HepG2 (cell line): Measurements from ENCODE around the gene CTNND2. TPM values are rescaled to one million over a fixed set of nuclear protein-coding genes. Genes with fewer than 3 reads are reported as not detected.

Experiments
- ATAC-seq: fragments of 200-7000 bp; cut with Tn5 transposase; 3 replicates; pipeline ENCODE4 v1.9.1; 2020; ENCODE audit warnings: mild to moderate bottlenecking, moderate library complexity
- BruUV-seq: library from RNA; stranded (reverse); fragments of 400-500 nt; replicated peaks from 2 replicates; lab custom pipeline; 2021; lab: Mats Ljungman, UMichigan
- CTCF ChIA-PET: fragments of 300-600 bp; formaldehyde crosslinking; extraction: SDS; loops from one replicate; lab custom pipeline; 2021; ENCODE audit warnings: low total read pairs, inconsistent platforms, low intra/inter-chr PET ratio; lab: Yijun Ruan, JAX
- POLR2A ChIA-PET: fragments of 350-600 bp; sonication (Branson Sonifier 250); formaldehyde crosslinking; loops from one replicate; lab custom pipeline; 2020; ENCODE audit warnings: antibody characterized with exemption, inconsistent platforms; lab: Yijun Ruan, JAX
- DNase-seq: peaks from one replicate; pipeline ENCODE4 v3.0.0-alpha.2; 2015; ENCODE audit warnings: low spot score
- FAIRE-seq: peaks from 3 replicates; lab custom pipeline; 2011; peaks lifted over from hg19 to GRCh38; lab: Jason Lieb, UNC
- H2AFZ ChIP-seq: one replicate; pipeline ENCODE4 v1.6.1; 2011; ENCODE audit warnings: low read length, inconsistent platforms
- H3K27ac ChIP-seq: fragments of 300-600 bp; 3 replicates; pipeline ENCODE4 v1.8.0; 2011; ENCODE audit warnings: mixed run types, mild to moderate bottlenecking, mixed read lengths, low read length, inconsistent platforms; ENCODE audit not compliant: insufficient read depth; ENCODE audit errors: extremely low read length
- H3K27me3 ChIP-seq, 2 experiments: fragments of 200-600 bp in 1 of 2; 2 replicates in 1 of 2; 3 replicates in 1 of 2; pipeline versions ENCODE4 v1.6.0 to v1.8.0; 2011; ENCODE audit warnings: low read length in 2 of 2, mild to moderate bottlenecking in 2 of 2, moderate library complexity in 2 of 2, inconsistent platforms in 1 of 2; ENCODE audit not compliant: insufficient read depth in 2 of 2, control insufficient read depth in 1 of 2
- H3K36me3 ChIP-seq, 2 experiments: fragments of 200-600 bp in 1 of 2; replicated peaks in 1 of 2; 2 replicates in 1 of 2; 3 replicates in 1 of 2; pipeline versions ENCODE4 v1.5.1 to v1.8.0; 2011; ENCODE audit warnings: low read length in 2 of 2, inconsistent platforms in 1 of 2; ENCODE audit not compliant: insufficient read depth in 2 of 2, control insufficient read depth in 1 of 2
- H3K4me1 ChIP-seq: 2 replicates; pipeline ENCODE4 v1.5.1; 2012; ENCODE audit warnings: low read length, inconsistent platforms; ENCODE audit not compliant: insufficient read depth
- H3K4me2 ChIP-seq: 2 replicates; pipeline ENCODE4 v1.6.0; 2011; ENCODE audit warnings: low read depth, low read length, inconsistent platforms
- H3K4me3 ChIP-seq, 3 experiments: fragments of 200-600 bp in 1 of 3; sonication (generic), shearing (Covaris generic) in 1 of 3; replicated peaks in 1 of 3; 2 replicates each; pipeline ENCODE4 v1.5.1; 2011 to 2016; ENCODE audit warnings: low read length in 3 of 3, inconsistent platforms in 2 of 3, low read depth in 2 of 3, mild to moderate bottlenecking in 2 of 3, control low read depth in 1 of 3, mixed read lengths in 1 of 3; ENCODE audit not compliant: insufficient read depth in 1 of 3
- H3K79me2 ChIP-seq: one replicate; pipeline ENCODE4 v1.6.1; 2011; ENCODE audit warnings: low read length, inconsistent platforms; ENCODE audit not compliant: insufficient read depth
- H3K9ac ChIP-seq: 2 replicates; pipeline ENCODE4 v1.6.0; 2011; ENCODE audit warnings: mild to moderate bottlenecking, low read depth, low read length, inconsistent platforms; ENCODE audit not compliant: insufficient read depth
- H3K9me3 ChIP-seq: 2 replicates; pipeline ENCODE4 v1.5.1; 2012; ENCODE audit warnings: mild to moderate bottlenecking, low read length
- H4K20me1 ChIP-seq: 2 replicates; pipeline ENCODE4 v1.6.0; 2011; ENCODE audit warnings: inconsistent platforms, mild to moderate bottlenecking, low read length, moderate library complexity; ENCODE audit not compliant: insufficient read depth
- SNAPC4 ChIP-seq: sonication (generic); formaldehyde crosslinking; IDR thresholded peaks from 2 replicates; pipeline ENCODE4 v1.4.0; 2020; ENCODE audit warnings: mild to moderate bottlenecking, missing genetic modification reagents
- SOX5 ChIP-seq: IDR thresholded peaks from 2 replicates; pipeline ENCODE4 v1.6.1; 2016; ENCODE audit warnings: borderline replicate concordance
- ZBTB7A ChIP-seq: sonication (generic); formaldehyde crosslinking; IDR thresholded peaks from 2 replicates; pipeline ENCODE4 v1.8.0; 2022; ENCODE audit warnings: mild to moderate bottlenecking, missing genetic modification reagents
- ZFP90 ChIP-seq: sonication (generic); formaldehyde crosslinking; IDR thresholded peaks from 2 replicates; pipeline ENCODE4 v1.8.0; 2022; ENCODE audit warnings: missing genetic modification reagents, mild to moderate bottlenecking, inconsistent platforms, borderline replicate concordance
- ZNF101 ChIP-seq: sonication (generic); formaldehyde crosslinking; IDR thresholded peaks from 2 replicates; pipeline ENCODE4 v1.4.0; 2020; ENCODE audit warnings: mild to moderate bottlenecking, low read depth, missing genetic modification reagents, borderline replicate concordance
- ZNF232 ChIP-seq: sonication (generic); formaldehyde crosslinking; IDR thresholded peaks from 2 replicates; pipeline ENCODE4 v1.4.0; 2020; ENCODE audit warnings: missing genetic modification reagents, borderline replicate concordance
- ZNF501 ChIP-seq: sonication (generic); formaldehyde crosslinking; IDR thresholded peaks from 2 replicates; pipeline ENCODE4 v1.5.1; 2020; ENCODE audit warnings: mild to moderate bottlenecking, moderate library complexity, missing genetic modification reagents
- WGBS: methylation state at CpG from one replicate; pipeline ENCODE4 v1.1.6; 2017; ENCODE audit warnings: low lambda C conversion rate; 5-methylcytosine and 5-hydroxymethylcytosine counted together
- in situ Hi-C: cut with HindIII; loops from 2 replicates; pipeline ENCODE4 v1.10.0; 2017; ENCODE audit warnings: low pct_unique_long_range_greater_than_20kb; ENCODE audit not compliant: extremely low pct_ligation_motif_present
- intact Hi-C: fragments of 100-400 bp; cut with micrococcal nuclease; formaldehyde crosslinking; loops from one replicate; pipeline ENCODE4 v1.10.0; 2022; ENCODE audit not compliant: unreplicated experiment
- polyA plus RNA-seq, 8 experiments: library from polyadenylated mRNA; depleted of rRNA in 3 of 8; stranded (reverse) in 7 of 8; unstranded in 1 of 8; fragments of >200 nt; fragmentation: Illumina TruSeq in 4 of 8; extraction: Trizol in 4 of 8; gene quantifications; 2 replicates each; pipeline versions ENCODE4 v1.2.1 to v1.2.3, GENCODE V29; 2011 to 2016; ENCODE audit warnings: low read depth in 4 of 8, missing spikeins in 1 of 8, mixed read lengths in 1 of 8; ENCODE audit not compliant: insufficient read depth in 1 of 8
- total RNA-seq, 5 experiments: library from RNA; depleted of rRNA; stranded (reverse); fragments of >200 nt; fragmentation: Illumina TruSeq; extraction: Trizol; gene quantifications; 2 replicates each; pipeline ENCODE4 v1.2.3, GENCODE V29; 2016; ENCODE audit warnings: low read depth in 1 of 5

CTNND2 gene
- total and polyA plus RNA-seq, 2 of the 13 experiments (the other 11 are each of a cell fraction or from before 2014, with no cell fraction given) = not detected

GRCh38 chr5:11801061-11801460 is 103.2 kb downstream of the CTNND2 start:
- CTCF ChIA-PET = no interaction called here
- Histone ChIP-seq H4K20me1 (no peaks in the 10 kb centered on the region), H3K27ac (no peak overlapping the region), H3K4me1 (no peaks in the 10 kb centered on the region), H3K9ac (no peak overlapping the region), H3K27me3 (no peaks in the 10 kb centered on the region), H3K36me3 (no peaks in the 10 kb centered on the region), H3K4me2 (no peak overlapping the region), H2AFZ (no peak overlapping the region), H3K9me3 (no peaks in the 10 kb centered on the region), H3K4me3 (no peak overlapping the region), H3K79me2 (no peaks in the 10 kb centered on the region)
- BruUV-seq = no TSS peak
- DNase-seq (no peak), FAIRE-seq (no peak), ATAC-seq (no peak)
- no peak for TF ChIP-seq ZNF501 (CRISPR knock-in tag)
- no peak for TF ChIP-seq ZNF232
- TF ChIP-seq ZNF101 (CRISPR knock-in tag) = no peak
- TF ChIP-seq ZBTB7A (CRISPR knock-in tag) = no peak
- TF ChIP-seq ZFP90 (CRISPR knock-in tag) = no peak
- TF ChIP-seq SOX5 (CRISPR knock-in tag) = no peak
- peak; percentile 47; the same call in 1 of the 2 replicates for TF ChIP-seq SNAPC4 (CRISPR knock-in tag)
- POLR2A ChIA-PET = no interaction called here
- in situ Hi-C loops = no loop called here
- intact Hi-C loops = no loop called here
- 0% methylated on average over 2 of the region's 2 CpGs for WGBS
